ENCODE data around the gene GMEB2.

GMEB2 gene

GRCh38 chr20:63543733-63544132 lies 83.2 kb downstream of the GMEB2 start:
- no peaks in the 10 kb centered on the region for H3K9me3 ChIP-seq (ENCODE audit: control extremely low read depth in 1 of 5, control insufficient read depth in 4 of 5, insufficient read depth in 2 of 5, low read depth in 1 of 5, low read length in 4 of 5)
- ChIA-PET CTCF (interaction anchor here (1.3 to 1.8 kb wide), 3 partner anchors 9 to 23 kb away, joined by 3 to 5 read pairs (median 4); no protein-coding TSS in a partner anchor), POLR2A (no interaction called here)
- peaks cover 0 to 27% (median 6%) of the 10 kb centered on the region in 5 experiments for H3K27me3 ChIP-seq (replicated peaks in 2 of 5; ENCODE audit: control insufficient read depth in 4 of 5, insufficient read depth in 5 of 5, low read length in 4 of 5)
- DNase-seq: no peak
- 94% methylated on average over 6 of the region's 6 CpGs for WGBS (ENCODE audit: insufficient coverage)
- H3K27ac ChIP-seq (ENCODE audit: insufficient read depth in 1 of 2, low read depth in 1 of 2, low read length in 2 of 2, poor library complexity in 1 of 2, severe bottlenecking in 2 of 2): no peak overlapping the region
- peaks cover 0 to 5% (median 2%) of the 10 kb centered on the region in 4 experiments for H3K4me1 ChIP-seq (ENCODE audit: control extremely low read depth in 1 of 4, control insufficient read depth in 4 of 4, insufficient read depth in 4 of 4, low read length in 3 of 4)
- H3K36me3 ChIP-seq (ENCODE audit: control insufficient read depth in 4 of 4, insufficient read depth in 4 of 4, low read length in 3 of 4): no peaks in the 10 kb centered on the region
- H3K4me3 ChIP-seq (ENCODE audit: control insufficient read depth in 1 of 7, extremely low read depth in 1 of 7, insufficient read depth in 4 of 7, low read depth in 2 of 7, low read length in 6 of 7): no peak overlapping the region

DNA sequence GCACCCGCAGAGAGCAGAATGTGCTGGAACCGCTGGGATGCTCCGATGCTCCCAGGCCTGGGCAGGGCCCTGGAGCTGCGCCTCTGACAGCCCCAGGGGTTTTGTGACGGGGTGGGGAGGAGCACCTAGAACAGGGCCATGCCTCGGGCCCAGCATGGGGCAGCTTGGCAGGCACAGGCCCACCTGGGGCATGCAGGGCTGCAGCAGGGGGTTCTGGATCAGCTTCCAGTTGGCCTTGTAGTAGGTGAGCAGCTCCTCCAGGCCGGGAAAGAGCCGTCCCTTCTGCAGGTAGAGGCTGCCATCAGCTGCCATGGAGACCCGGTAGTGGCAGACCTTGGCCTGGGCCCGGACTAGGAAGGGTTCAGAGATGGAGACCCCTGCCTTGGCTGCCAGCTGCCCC lies 83.8 kb downstream of the GMEB2 start:
- Histone ChIP-seq H3K27ac (ENCODE audit: insufficient read depth in 1 of 2, low read depth in 1 of 2, low read length in 2 of 2, poor library complexity in 1 of 2, severe bottlenecking in 2 of 2) (no peak overlapping the region), H3K9me3 (ENCODE audit: control extremely low read depth in 1 of 5, control insufficient read depth in 4 of 5, insufficient read depth in 2 of 5, low read depth in 1 of 5, low read length in 4 of 5) (no peaks in the 10 kb centered on the region), H3K36me3 (ENCODE audit: control insufficient read depth in 4 of 4, insufficient read depth in 4 of 4, low read length in 3 of 4) (no peaks in the 10 kb centered on the region), H3K4me3 (ENCODE audit: control insufficient read depth in 1 of 7, extremely low read depth in 1 of 7, insufficient read depth in 4 of 7, low read depth in 2 of 7, low read length in 6 of 7) (no peak overlapping the region), H3K27me3 (replicated peaks in 2 of 5; ENCODE audit: control insufficient read depth in 4 of 5, insufficient read depth in 5 of 5, low read length in 4 of 5) (peaks cover 0 to 21% (median 4%) of the 10 kb centered on the region in 5 experiments), H3K4me1 (ENCODE audit: control extremely low read depth in 1 of 4, control insufficient read depth in 4 of 4, insufficient read depth in 4 of 4, low read length in 3 of 4) (peaks cover 0 to 11% (median 6%) of the 10 kb centered on the region in 4 experiments)
- ChIA-PET POLR2A (interaction anchor here (0.6 kb wide), 1 partner anchor 20 kb away, joined by 3 read pairs; no protein-coding TSS in a partner anchor), CTCF (interaction anchor here (1.2 to 1.8 kb wide), 3 partner anchors 10 to 23 kb away, joined by 4 to 5 read pairs (median 4); partner anchors contain the start of gene PPDPF)
- WGBS (ENCODE audit: insufficient coverage): 100% methylated on average over 4 of the region's 10 CpGs
- no peak for DNase-seq

DNA sequence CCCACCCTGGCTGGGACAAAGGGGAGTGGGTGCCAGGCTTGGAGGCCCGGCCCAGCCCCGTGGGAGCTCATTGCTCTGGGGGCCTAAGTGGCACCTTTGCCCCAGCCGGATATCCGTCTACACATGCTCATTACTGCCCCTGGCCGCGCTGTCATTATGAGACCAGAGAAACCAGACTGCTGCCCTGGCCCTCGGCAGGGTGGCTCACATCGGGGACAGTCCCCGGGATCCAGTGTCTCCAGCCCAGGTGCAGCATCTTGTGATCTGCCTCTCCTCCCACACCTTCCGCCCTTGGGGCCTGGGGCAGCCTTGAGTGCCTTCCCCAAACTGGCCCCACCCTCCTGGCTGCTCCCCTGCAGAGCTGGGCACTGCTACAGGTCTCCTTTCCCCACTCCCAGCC lies 84.2 kb downstream of the GMEB2 start:
- H3K4me1 ChIP-seq (ENCODE audit: control extremely low read depth in 1 of 4, control insufficient read depth in 4 of 4, insufficient read depth in 4 of 4, low read length in 3 of 4): peaks cover 0 to 15% (median 9%) of the 10 kb centered on the region in 4 experiments

DNA sequence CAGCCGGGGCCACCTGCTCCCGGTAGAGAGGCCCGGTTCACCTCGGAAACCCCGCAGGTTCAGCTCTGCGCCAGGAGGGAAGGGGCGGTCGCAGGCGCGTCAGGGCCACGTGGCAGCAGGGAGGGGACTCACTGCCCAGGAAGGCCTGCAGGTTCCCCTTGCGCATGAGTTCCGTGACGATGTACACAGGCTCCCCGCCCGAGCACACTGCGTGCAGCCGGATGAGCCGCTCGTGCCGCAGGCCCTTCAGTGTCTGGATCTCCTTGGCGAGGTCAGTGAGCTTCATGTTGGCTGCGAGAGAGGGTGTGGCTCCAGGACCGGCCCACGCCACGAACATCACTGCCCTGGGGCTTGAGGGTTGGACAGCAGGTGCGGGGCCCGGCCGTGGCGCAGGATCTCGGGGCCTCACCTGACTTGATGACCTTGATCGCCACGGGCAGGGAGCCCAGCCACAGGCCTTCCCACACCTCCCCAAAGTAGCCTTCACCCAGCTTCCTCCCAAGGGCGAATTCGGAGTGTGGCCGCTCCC lies 84.8 kb downstream of the GMEB2 start:
- POLR2A ChIA-PET: no interaction called here
- Histone ChIP-seq H3K4me3 (ENCODE audit: control insufficient read depth in 1 of 7, extremely low read depth in 1 of 7, insufficient read depth in 4 of 7, low read depth in 2 of 7, low read length in 6 of 7) (no peak overlapping the region), H3K36me3 (ENCODE audit: control insufficient read depth in 4 of 4, insufficient read depth in 4 of 4, low read length in 3 of 4) (no peaks in the 10 kb centered on the region), H3K9me3 (ENCODE audit: control extremely low read depth in 1 of 5, control insufficient read depth in 4 of 5, insufficient read depth in 2 of 5, low read depth in 1 of 5, low read length in 4 of 5) (no peaks in the 10 kb centered on the region), H3K27ac (ENCODE audit: insufficient read depth in 1 of 2, low read depth in 1 of 2, low read length in 2 of 2, poor library complexity in 1 of 2, severe bottlenecking in 2 of 2) (no peak overlapping the region), H3K4me1 (ENCODE audit: control extremely low read depth in 1 of 4, control insufficient read depth in 4 of 4, insufficient read depth in 4 of 4, low read length in 3 of 4) (peaks cover 0 to 21% (median 15%) of the 10 kb centered on the region in 4 experiments), H3K27me3 (replicated peaks in 2 of 5; ENCODE audit: control insufficient read depth in 4 of 5, insufficient read depth in 5 of 5, low read length in 4 of 5) (peaks cover 0 to 11% (median 2%) of the 10 kb centered on the region in 5 experiments)
- 95% methylated on average over 36 of the region's 36 CpGs for WGBS (ENCODE audit: insufficient coverage)
- DNase-seq: no peak
- CTCF ChIA-PET: interaction anchor here (1.2 to 1.8 kb wide), 2 partner anchors 21 to 24 kb away, joined by 4 read pairs; partner anchors contain the start of gene PPDPF

More for the DNA sequence above, 84.2 kb downstream of the GMEB2 start:
- Histone ChIP-seq H3K9me3 (ENCODE audit: control extremely low read depth in 1 of 5, control insufficient read depth in 4 of 5, insufficient read depth in 2 of 5, low read depth in 1 of 5, low read length in 4 of 5) (no peaks in the 10 kb centered on the region), H3K36me3 (ENCODE audit: control insufficient read depth in 4 of 4, insufficient read depth in 4 of 4, low read length in 3 of 4) (no peaks in the 10 kb centered on the region), H3K27me3 (replicated peaks in 2 of 5; ENCODE audit: control insufficient read depth in 4 of 5, insufficient read depth in 5 of 5, low read length in 4 of 5) (peaks cover 0 to 16% (median 2%) of the 10 kb centered on the region in 5 experiments), H3K27ac (ENCODE audit: insufficient read depth in 1 of 2, low read depth in 1 of 2, low read length in 2 of 2, poor library complexity in 1 of 2, severe bottlenecking in 2 of 2) (no peak overlapping the region), H3K4me3 (ENCODE audit: control insufficient read depth in 1 of 7, extremely low read depth in 1 of 7, insufficient read depth in 4 of 7, low read depth in 2 of 7, low read length in 6 of 7) (no peak overlapping the region)
- ChIA-PET POLR2A (no interaction called here), CTCF (interaction anchor here (1.2 to 1.8 kb wide), 3 partner anchors 10 to 24 kb away, joined by 4 to 5 read pairs (median 4); partner anchors contain the start of gene PPDPF)
- 94% methylated on average over 10 of the region's 10 CpGs for WGBS (ENCODE audit: insufficient coverage)
- no peak for DNase-seq

DNA sequence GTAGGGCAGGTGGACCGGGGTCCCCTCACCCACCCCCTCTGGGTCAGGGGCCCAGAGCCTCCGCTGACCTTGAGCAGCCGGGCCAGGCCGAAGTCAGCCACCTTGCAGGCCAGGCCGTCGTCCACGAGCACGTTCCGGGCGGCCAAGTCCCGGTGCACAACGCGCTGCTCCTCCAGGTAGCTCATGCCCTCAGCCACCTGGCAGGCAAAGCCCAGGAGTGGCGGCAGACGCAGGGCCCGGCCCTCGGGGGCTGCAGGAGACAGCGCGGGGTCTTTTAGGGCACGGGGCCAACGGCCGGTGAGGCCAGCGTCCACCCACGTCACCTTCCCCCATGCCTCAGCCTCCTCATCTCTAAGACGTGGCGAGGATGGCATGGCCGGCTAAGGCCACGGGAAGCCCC lies 85.5 kb downstream of the GMEB2 start:
- CTCF ChIA-PET: no interaction called here
- DNase-seq: no peak
- no peaks in the 10 kb centered on the region for H3K36me3 ChIP-seq (ENCODE audit: control insufficient read depth in 4 of 4, insufficient read depth in 4 of 4, low read length in 3 of 4)
- peaks cover 0 to 26% (median 19%) of the 10 kb centered on the region in 4 experiments for H3K4me1 ChIP-seq (ENCODE audit: control extremely low read depth in 1 of 4, control insufficient read depth in 4 of 4, insufficient read depth in 4 of 4, low read length in 3 of 4)
- H3K27ac ChIP-seq (ENCODE audit: insufficient read depth in 1 of 2, low read depth in 1 of 2, low read length in 2 of 2, poor library complexity in 1 of 2, severe bottlenecking in 2 of 2): no peak overlapping the region
- WGBS (ENCODE audit: insufficient coverage): 97% methylated on average over 28 of the region's 28 CpGs
- peaks cover 0 to 4% (median 0%) of the 10 kb centered on the region in 5 experiments for H3K27me3 ChIP-seq (replicated peaks in 2 of 5; ENCODE audit: control insufficient read depth in 4 of 5, insufficient read depth in 5 of 5, low read length in 4 of 5)
- POLR2A ChIA-PET: no interaction called here
- H3K9me3 ChIP-seq (ENCODE audit: control extremely low read depth in 1 of 5, control insufficient read depth in 4 of 5, insufficient read depth in 2 of 5, low read depth in 1 of 5, low read length in 4 of 5): no peaks in the 10 kb centered on the region
- no peak overlapping the region for H3K4me3 ChIP-seq (ENCODE audit: control insufficient read depth in 1 of 7, extremely low read depth in 1 of 7, insufficient read depth in 4 of 7, low read depth in 2 of 7, low read length in 6 of 7)

DNA sequence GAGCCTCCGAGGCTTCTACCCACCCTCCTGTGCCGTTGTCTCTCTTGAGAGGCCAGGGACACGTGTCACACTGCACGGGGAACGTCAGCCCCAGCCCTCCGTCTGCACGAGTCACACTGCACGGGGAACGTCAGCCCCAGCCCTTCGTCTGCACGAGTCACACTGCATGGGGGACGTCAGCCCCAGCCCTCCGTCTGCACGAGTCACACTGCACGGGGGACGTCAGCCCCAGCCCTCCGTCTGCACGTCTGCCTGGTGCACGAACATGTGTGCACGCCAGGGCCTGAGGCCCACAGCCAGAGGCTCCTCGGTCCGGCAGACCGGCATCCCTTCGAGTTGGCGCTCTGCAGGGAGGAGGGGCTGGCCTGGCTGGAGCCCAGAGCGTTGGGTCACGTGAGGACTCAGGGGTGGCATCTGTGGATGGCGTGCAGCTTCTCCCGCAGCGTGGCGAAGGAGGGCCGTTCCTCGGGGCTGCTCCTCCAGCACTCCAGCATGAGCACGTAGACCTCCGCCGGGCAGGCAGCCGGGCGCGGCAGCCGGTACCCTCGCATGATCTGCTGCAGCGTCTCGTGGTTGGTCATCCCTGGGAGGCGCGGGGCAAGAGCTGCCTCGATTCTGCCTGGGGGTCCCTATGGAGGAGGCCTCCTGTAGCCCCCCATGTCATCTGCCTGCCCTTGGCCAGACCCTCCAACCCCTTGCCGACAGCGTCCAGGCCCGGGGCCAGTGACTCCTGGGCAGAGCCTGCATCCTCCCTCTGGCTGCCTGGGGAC lies 86.3 kb downstream of the GMEB2 start:
- CTCF ChIA-PET: interaction anchor here (1.9 kb wide), 1 partner anchor 39 kb away, joined by 5 read pairs; no protein-coding TSS in a partner anchor
- no peak overlapping the region for H3K27ac ChIP-seq (ENCODE audit: insufficient read depth in 1 of 2, low read depth in 1 of 2, low read length in 2 of 2, poor library complexity in 1 of 2, severe bottlenecking in 2 of 2)
- no peak overlapping the region for H3K4me3 ChIP-seq (ENCODE audit: control insufficient read depth in 1 of 7, extremely low read depth in 1 of 7, insufficient read depth in 4 of 7, low read depth in 2 of 7, low read length in 6 of 7)

More for the DNA sequence above, 86.3 kb downstream of the GMEB2 start:
- Histone ChIP-seq H3K4me1 (ENCODE audit: control extremely low read depth in 1 of 4, control insufficient read depth in 4 of 4, insufficient read depth in 4 of 4, low read length in 3 of 4) (peaks cover 0 to 26% (median 19%) of the 10 kb centered on the region in 4 experiments), H3K27me3 (replicated peaks in 2 of 5; ENCODE audit: control insufficient read depth in 4 of 5, insufficient read depth in 5 of 5, low read length in 4 of 5) (peaks cover 0 to under 1% (median 0%) of the 10 kb centered on the region in 5 experiments), H3K9me3 (ENCODE audit: control extremely low read depth in 1 of 5, control insufficient read depth in 4 of 5, insufficient read depth in 2 of 5, low read depth in 1 of 5, low read length in 4 of 5) (no peaks in the 10 kb centered on the region), H3K36me3 (ENCODE audit: control insufficient read depth in 4 of 4, insufficient read depth in 4 of 4, low read length in 3 of 4) (no peaks in the 10 kb centered on the region)
- 92% methylated on average over 48 of the region's 49 CpGs for WGBS (ENCODE audit: insufficient coverage)
- no peak for DNase-seq
- POLR2A ChIA-PET: no interaction called here
